IMR-90 (cell line): ENCODE measurements around the gene TEAD1. TPM values are rescaled to one million over a fixed set of nuclear protein-coding genes. Genes with fewer than 3 reads are reported as not detected.

ENCODE experiments used
- ATAC-seq: fragments of 200-7000 bp; cut with Tn5 transposase; 2 replicates; pipeline ENCODE4 v1.9.1; 2020; ENCODE audit warnings: low read depth, mild to moderate bottlenecking, moderate library complexity
- BruUV-seq: library from RNA; stranded (reverse); fragments of 400-500 nt; replicated peaks from 2 replicates; lab custom pipeline; 2021; lab: Mats Ljungman, UMichigan
- CTCF ChIA-PET: fragments of 300-600 bp; formaldehyde crosslinking; extraction: SDS; loops from one replicate; lab custom pipeline; 2021; ENCODE audit warnings: antibody characterized with exemption; lab: Yijun Ruan, JAX
- POLR2A ChIA-PET: fragments of 300-600 bp; sonication (Branson Sonifier 250); formaldehyde crosslinking; loops from one replicate; lab custom pipeline; 2022; ENCODE audit warnings: antibody characterized with exemption; ENCODE audit not compliant: unreplicated experiment; lab: Charles Lee
- DNase-seq: peaks from one replicate; pipeline ENCODE4 v3.0.0; 2013
- H2AFZ ChIP-seq: replicated peaks from 2 replicates; pipeline ENCODE3; 2013; ENCODE audit warnings: low read length, mild to moderate bottlenecking; ENCODE audit not compliant: poor library complexity
- H2AK5ac ChIP-seq: 2 replicates; pipeline ENCODE4 v1.6.1; 2013; ENCODE audit warnings: low read depth, low read length, inconsistent platforms
- H2AK9ac ChIP-seq: replicated peaks from 2 replicates; pipeline ENCODE3; 2013; ENCODE audit warnings: mild to moderate bottlenecking, low read depth, low read length, moderate library complexity; ENCODE audit not compliant: poor library complexity
- H2BK120ac ChIP-seq: 2 replicates; pipeline ENCODE4 v1.6.1; 2013; ENCODE audit warnings: low read depth, low read length, inconsistent platforms
- H2BK15ac ChIP-seq: 3 replicates; pipeline ENCODE4 v1.6.1; 2013; ENCODE audit warnings: low read depth, low read length, inconsistent platforms
- H2BK20ac ChIP-seq: 2 replicates; pipeline ENCODE4 v1.6.1; 2013; ENCODE audit warnings: low read depth, mild to moderate bottlenecking, inconsistent platforms, low read length, moderate library complexity
- H2BK5ac ChIP-seq: 2 replicates; pipeline ENCODE4 v1.6.1; 2013; ENCODE audit warnings: mild to moderate bottlenecking, low read depth, low read length, inconsistent platforms; ENCODE audit not compliant: poor library complexity, severe bottlenecking
- H3K14ac ChIP-seq: replicated peaks from 2 replicates; pipeline ENCODE4 v1.6.1; 2013; ENCODE audit warnings: low read depth, low read length, inconsistent platforms
- H3K18ac ChIP-seq: 2 replicates; pipeline ENCODE4 v1.6.1; 2013; ENCODE audit warnings: low read depth, low read length, control low read depth
- H3K23ac ChIP-seq: 2 replicates; pipeline ENCODE4 v1.6.1; 2013; ENCODE audit warnings: low read depth, low read length, inconsistent platforms
- H3K27ac ChIP-seq: 2 replicates; pipeline ENCODE4 v1.5.1; 2013; ENCODE audit warnings: mild to moderate bottlenecking, control low read depth, low read length; ENCODE audit not compliant: insufficient read depth
- H3K27me3 ChIP-seq: 2 replicates; pipeline ENCODE4 v1.6.1; 2013; ENCODE audit warnings: low read length; ENCODE audit not compliant: control insufficient read depth, insufficient read depth
- H3K36me3 ChIP-seq: 2 replicates; pipeline ENCODE4 v1.6.1; 2013; ENCODE audit warnings: low read length, mixed read lengths; ENCODE audit not compliant: control insufficient read depth, insufficient read depth
- H3K4ac ChIP-seq: 2 replicates; pipeline ENCODE4 v1.6.1; 2013; ENCODE audit warnings: low read depth, low read length, inconsistent platforms
- H3K4me1 ChIP-seq: 2 replicates; pipeline ENCODE4 v1.6.1; 2013; ENCODE audit warnings: low read length, mixed read lengths; ENCODE audit not compliant: control insufficient read depth, insufficient read depth
- H3K4me2 ChIP-seq: 2 replicates; pipeline ENCODE4 v1.6.1; 2013; ENCODE audit warnings: low read depth, mild to moderate bottlenecking, control low read depth, low read length, moderate library complexity
- H3K4me3 ChIP-seq: 2 replicates; pipeline ENCODE4 v1.5.1; 2013; ENCODE audit warnings: low read depth, mild to moderate bottlenecking, control low read depth, low read length, moderate library complexity; ENCODE audit not compliant: insufficient read depth
- H3K56ac ChIP-seq: 2 replicates; pipeline ENCODE4 v1.6.1; 2013; ENCODE audit warnings: low read length, inconsistent platforms; ENCODE audit not compliant: insufficient read depth; ENCODE audit errors: extremely low read depth
- H3K79me1 ChIP-seq, 2 experiments: 2 replicates each; pipeline ENCODE4 v1.6.1; 2013; ENCODE audit warnings: low read length in 2 of 2, inconsistent platforms in 1 of 2, low read depth in 1 of 2
- H3K9ac ChIP-seq: 2 replicates; pipeline ENCODE4 v1.6.1; 2013; ENCODE audit warnings: low read depth, low read length, control low read depth
- H3K9me1 ChIP-seq: 2 replicates; pipeline ENCODE4 v1.6.1; 2013; ENCODE audit warnings: low read length, inconsistent platforms; ENCODE audit not compliant: insufficient read depth
- H3K9me3 ChIP-seq: 2 replicates; pipeline ENCODE4 v1.6.1; 2013; ENCODE audit warnings: low read length; ENCODE audit not compliant: control insufficient read depth, insufficient read depth
- H4K20me1 ChIP-seq: 2 replicates; pipeline ENCODE4 v1.6.1; 2013; ENCODE audit warnings: low read length, inconsistent platforms; ENCODE audit not compliant: insufficient read depth
- H4K5ac ChIP-seq: 2 replicates; pipeline ENCODE4 v1.6.1; 2013; ENCODE audit warnings: mild to moderate bottlenecking, low read depth, low read length, control low read depth
- H4K8ac ChIP-seq, 2 experiments: 2 replicates each; pipeline ENCODE4 v1.6.1; 2013; ENCODE audit warnings: low read depth in 2 of 2, low read length in 2 of 2, control low read depth in 1 of 2, inconsistent platforms in 1 of 2
- H4K91ac ChIP-seq: 2 replicates; pipeline ENCODE4 v1.6.1; 2013; ENCODE audit warnings: low read depth, low read length, inconsistent platforms; ENCODE audit not compliant: insufficient read depth
- BHLHE40 ChIP-seq: fragments of 150-350 bp; IDR thresholded peaks from 2 replicates; pipeline ENCODE4 v1.6.1; 2016; ENCODE audit warnings: mild to moderate bottlenecking, low read depth, low read length
- CEBPB ChIP-seq: IDR thresholded peaks from 2 replicates; pipeline ENCODE4 v1.6.1; 2012; ENCODE audit warnings: low read depth, low read length, improper control_type of control experiment
- CHD1 ChIP-seq: IDR thresholded peaks from 2 replicates; pipeline ENCODE4 v1.6.1; 2012; ENCODE audit warnings: low read depth, low read length, improper control_type of control experiment
- CTCF ChIP-seq: conservative IDR thresholded peaks from 2 replicates; pipeline ENCODE4 v1.5.1; 2012; ENCODE audit warnings: mild to moderate bottlenecking, low read depth, low read length, improper control_type of control experiment
- ELK1 ChIP-seq: fragments of 150-350 bp; IDR thresholded peaks from 2 replicates; pipeline ENCODE4 v1.6.1; 2016; ENCODE audit warnings: low read depth, mild to moderate bottlenecking, low read length, moderate library complexity, borderline replicate concordance
- FOS ChIP-seq: fragments of 150-350 bp; IDR thresholded peaks from 2 replicates; pipeline ENCODE4 v1.6.1; 2016; ENCODE audit warnings: low read depth, low read length
- MAFK ChIP-seq: IDR thresholded peaks from 2 replicates; pipeline ENCODE4 v1.6.1; 2012; ENCODE audit warnings: low read depth, low read length, improper control_type of control experiment
- MAZ ChIP-seq: IDR thresholded peaks from 2 replicates; pipeline ENCODE4 v1.6.1; 2012; ENCODE audit warnings: low read depth, mild to moderate bottlenecking, low read length, improper control_type of control experiment, moderate library complexity, borderline replicate concordance
- MXI1 ChIP-seq: IDR thresholded peaks from 2 replicates; pipeline ENCODE4 v1.6.1; 2012; ENCODE audit warnings: low read depth, mild to moderate bottlenecking, low read length, moderate library complexity, borderline replicate concordance
- POLR2A ChIP-seq: IDR thresholded peaks from 2 replicates; pipeline ENCODE4 v1.6.1; 2012; ENCODE audit warnings: mild to moderate bottlenecking, low read depth, low read length
- RAD21 ChIP-seq: IDR thresholded peaks from 2 replicates; pipeline ENCODE4 v1.6.1; 2012; ENCODE audit warnings: low read length, improper control_type of control experiment
- RCOR1 ChIP-seq: IDR thresholded peaks from 2 replicates; pipeline ENCODE4 v1.6.1; 2012; ENCODE audit warnings: mild to moderate bottlenecking, low read length, improper control_type of control experiment; ENCODE audit not compliant: insufficient replicate concordance
- SMC3 ChIP-seq: fragments of 150-350 bp; IDR thresholded peaks from 2 replicates; pipeline ENCODE4 v1.6.1; 2016; ENCODE audit warnings: low read depth, mild to moderate bottlenecking, antibody characterized with exemption, low read length, moderate library complexity
- USF2 ChIP-seq: fragments of 150-350 bp; IDR thresholded peaks from 2 replicates; pipeline ENCODE4 v1.6.1; 2017; ENCODE audit warnings: mild to moderate bottlenecking, antibody characterized with exemption, low read length, low read depth
- WGBS, 2 experiments: methylation state at CpG; one replicate each; pipeline versions ENCODE4 v1.1.5 to v1.1.7; 2013; ENCODE audit warnings: missing lambda C conversion rate in 2 of 2; ENCODE audit not compliant: insufficient read length in 1 of 2; ENCODE audit errors: extremely low coverage in 2 of 2; 5-methylcytosine and 5-hydroxymethylcytosine counted together
- dilution Hi-C: fragments of 300-500 bp; cut with HindIII; formaldehyde crosslinking; loops from one replicate; pipeline ENCODE4 v1.14.3; 2018; ENCODE audit warnings: low sequenced_read_pairs; ENCODE audit not compliant: unreplicated experiment
- in situ Hi-C: fragments of 300-500 bp; cut with MboI; formaldehyde crosslinking; loops from 3 replicates; pipeline ENCODE4 v1.14.3; 2019; ENCODE audit warnings: low sequenced_read_pairs, inconsistent platforms, mixed read lengths
- intact Hi-C: fragments of 100-400 bp; cut with micrococcal nuclease; formaldehyde crosslinking; loops from 2 replicates; pipeline ENCODE4 v1.10.0; 2022
- polyA plus RNA-seq, 3 experiments: library from polyadenylated mRNA; depleted of rRNA; stranded (reverse); fragments of >200 nt; gene quantifications; 2 replicates each; pipeline ENCODE4 v1.2.3, GENCODE V29; 2012; ENCODE audit warnings: low replicate concordance in 1 of 3
- total RNA-seq: library from RNA; depleted of rRNA; stranded (reverse); fragments of >200 nt; gene quantifications from 2 replicates; pipeline ENCODE4 v1.2.3, GENCODE V29; 2012

The TEAD1 gene
- total and polyA plus RNA-seq, 2 of the 4 experiments (the other 2 are of a cell fraction): 51.8 to 69.2 TPM

- Histone ChIP-seq H2AFZ (no peak overlapping the region), H2AK9ac (no peak overlapping the region), H2BK120ac (peak overlapping the region; percentile 20; the same call in 1 of the 2 replicates), H3K79me1 (peaks cover 33 to 96% of the 10 kb centered on the region in 2 experiments), H2BK5ac (peak overlapping the region; percentile 12), H2AK5ac (peak overlapping the region; percentile 78; the same call in 1 of the 2 replicates), H4K8ac (no peak overlapping the region), H3K27ac (peak overlapping the region; percentile 78), H3K4ac (peak overlapping the region; percentile 78), H3K4me1 (peaks cover 55% of the 10 kb centered on the region), H3K56ac (no peak overlapping the region), H3K4me2 (no peak overlapping the region), H4K5ac (no peak overlapping the region), H3K9me3 (no peaks in the 10 kb centered on the region), H2BK15ac (no peak overlapping the region; the same call in 2 of the 3 replicates), H3K36me3 (peaks cover 3% of the 10 kb centered on the region), H3K18ac (peak overlapping the region; percentile 2; the same call in 1 of the 2 replicates), H3K9me1 (peaks cover 68% of the 10 kb centered on the region), H3K23ac (peak overlapping the region; percentile 26; the same call in 1 of the 2 replicates), H3K14ac (peak overlapping the region; percentile 65; the same call in 1 of the 2 replicates), H4K91ac (peak overlapping the region; percentile 12; the same call in 1 of the 2 replicates), H3K4me3 (no peak overlapping the region), H3K27me3 (no peaks in the 10 kb centered on the region), H4K20me1 (peaks cover 100% of the 10 kb centered on the region), H2BK20ac (no peak overlapping the region), H3K9ac (no peak overlapping the region)
- DNase-seq: no peak
- dilution Hi-C loops: no loop called here
- WGBS, 2 experiments: 33% methylated on average over 1 of the region's 8 CpGs; no CpG with 5 or more reads in 1 of the 2 experiments
- intact Hi-C loops: no loop called here
- POLR2A ChIA-PET: no interaction called here
- BruUV-seq: no TSS peak
- no peak for ATAC-seq
- in situ Hi-C loops: no loop called here
- no peak for TF ChIP-seq MAZ
- TF ChIP-seq MXI1: no peak
- no peak for TF ChIP-seq CEBPB
- TF ChIP-seq CHD1: no peak
- no peak for TF ChIP-seq SMC3
- TF ChIP-seq ELK1: no peak
- no peak for TF ChIP-seq POLR2A
- no peak for TF ChIP-seq RCOR1
- no peak for TF ChIP-seq USF2
- TF ChIP-seq RAD21: no peak
- TF ChIP-seq MAFK: no peak
- no peak for TF ChIP-seq CTCF
- TF ChIP-seq FOS: no peak
- no peak for TF ChIP-seq BHLHE40
- CTCF ChIA-PET: no interaction called here
These were observed 51.0 kb downstream of the TEAD1 start for GRCh38 chr11:12725055-12725862.
